ENCODE data around the gene CRIM1.

The CRIM1 gene

GRCh38 chr2:36486521-36487044 is 131.0 kb downstream of the CRIM1 start:
- DNase-seq: no peak

GRCh38 chr2:36487947-36488346 is 132.4 kb downstream of the CRIM1 start:
- no peak for DNase-seq

GRCh38 chr2:36489281-36489680 is 133.7 kb downstream of the CRIM1 start:
- DNase-seq: no peak

DNA sequence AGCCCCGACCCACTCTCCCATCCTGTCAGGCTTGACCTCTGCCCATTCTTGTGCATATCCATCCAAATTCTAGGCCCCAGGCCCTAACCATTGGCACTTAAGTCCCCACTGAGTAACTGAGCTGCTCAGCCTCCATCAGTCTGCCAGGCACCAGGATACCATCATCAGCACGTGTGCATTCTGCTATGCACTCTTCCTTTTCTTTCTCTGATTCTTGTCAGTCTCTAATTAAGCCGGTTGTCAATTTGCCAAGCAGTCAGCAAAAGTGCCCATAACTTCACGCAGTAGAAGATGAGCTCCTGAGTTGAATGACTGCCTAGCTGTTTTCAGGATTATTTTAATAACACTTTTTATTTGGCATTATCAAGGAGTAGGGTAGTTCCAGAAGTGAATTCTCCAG is 135.2 kb downstream of the CRIM1 start:
- DNase-seq: peak in 1 of 2 experiments; percentile 12

- DNase-seq: no peak
Observed at GRCh38 chr2:36492216-36492945, 136.8 kb downstream of the CRIM1 start.

DNA sequence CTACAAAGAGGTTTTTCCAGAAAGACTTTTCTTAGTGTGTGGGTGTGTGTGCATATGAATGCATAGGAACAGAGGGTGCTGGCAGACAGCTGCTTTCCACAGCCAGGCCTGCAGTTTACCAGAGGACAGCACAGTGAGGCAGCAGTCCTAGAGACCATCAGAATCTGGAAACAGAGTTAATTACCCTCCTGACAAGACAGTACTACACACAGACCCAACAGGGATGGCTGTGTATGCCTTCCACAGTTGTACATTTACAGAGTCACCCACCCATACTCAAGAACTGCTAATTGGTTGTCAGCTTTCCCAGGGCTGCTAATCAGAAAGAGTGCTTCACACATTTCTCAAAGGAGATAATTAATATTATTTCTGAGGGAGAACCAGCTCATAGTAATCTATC is 137.7 kb downstream of the CRIM1 start:
- no peak for DNase-seq

DNA sequence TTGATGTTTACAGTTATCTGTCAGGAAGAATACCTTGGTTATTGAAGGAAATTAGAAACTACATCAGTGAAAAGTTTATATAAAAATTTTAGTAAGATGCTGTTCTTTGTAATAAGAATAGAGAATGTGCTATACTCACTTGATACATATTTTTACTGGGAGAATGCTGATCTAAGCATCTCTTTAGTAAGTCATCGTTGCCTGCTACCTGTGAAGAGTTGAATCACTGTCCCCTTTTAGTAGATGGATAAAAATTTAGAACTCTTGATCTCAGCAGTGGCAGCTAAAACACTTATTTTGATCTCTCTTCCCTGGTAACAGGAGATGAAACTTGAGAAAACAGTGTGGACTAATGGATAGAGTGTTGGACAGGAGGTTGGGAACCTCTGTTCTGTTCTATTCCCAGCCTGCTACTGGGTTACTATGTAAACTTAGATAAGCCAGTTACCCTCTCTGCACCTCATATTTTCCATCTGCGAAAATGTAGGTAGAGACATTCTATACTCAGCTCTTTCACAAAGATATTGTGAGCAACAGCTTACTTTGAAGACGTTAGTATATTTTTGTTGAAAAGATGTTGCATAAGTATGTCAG is 142.1 kb downstream of the CRIM1 start:
- DNase-seq: no peak

DNA sequence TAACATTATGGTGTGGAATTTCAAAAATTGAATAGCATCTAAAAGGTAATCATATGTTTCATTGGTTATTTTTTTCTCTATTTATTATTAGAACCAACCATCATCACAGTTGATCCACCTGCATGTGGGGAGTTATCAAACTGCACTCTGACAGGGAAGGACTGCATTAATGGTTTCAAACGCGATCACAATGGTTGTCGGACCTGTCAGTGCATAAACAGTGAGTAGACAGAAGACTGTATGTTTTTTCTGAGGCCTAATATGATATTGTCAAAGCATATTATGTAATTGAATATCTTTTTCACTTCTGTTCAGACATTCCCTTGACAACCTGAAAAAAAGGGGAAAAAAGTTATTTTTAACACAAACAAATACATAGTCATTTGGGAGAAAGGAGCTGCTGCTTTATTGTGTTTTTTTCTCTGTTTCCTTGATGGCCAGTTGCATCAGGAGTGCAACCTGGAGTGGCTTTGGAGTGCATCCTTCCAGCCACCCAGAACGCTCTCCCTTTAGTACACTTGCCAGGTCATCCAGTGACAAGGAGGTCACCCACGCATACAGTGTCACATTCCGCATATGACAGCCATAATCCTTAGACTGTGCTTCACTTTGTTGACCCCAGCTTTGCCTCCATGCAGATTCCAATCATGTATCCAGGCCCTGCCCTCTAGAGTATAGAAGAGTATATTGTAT is 143.7 kb downstream of the CRIM1 start:
- no peak for DNase-seq

DNA sequence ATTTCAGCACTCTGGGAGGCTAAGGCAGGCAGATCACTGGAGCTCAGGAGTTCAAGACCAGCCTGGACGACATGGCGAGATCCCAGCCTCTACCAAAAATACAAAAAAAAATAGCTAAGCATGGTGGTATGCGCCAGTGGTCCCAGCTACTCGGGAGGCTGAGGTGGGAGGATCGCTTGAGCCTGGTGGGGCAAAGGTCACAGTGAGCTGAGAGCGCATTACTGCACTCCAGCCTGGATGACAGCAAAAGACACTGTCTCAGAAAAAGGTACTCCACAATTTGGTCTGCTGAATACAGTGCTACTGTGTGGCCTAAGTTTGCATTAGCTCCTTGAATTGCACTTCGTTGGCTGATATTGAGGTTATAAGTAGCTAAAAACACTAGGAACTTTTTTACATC is 144.5 kb downstream of the CRIM1 start:
- no peak for DNase-seq

DNA sequence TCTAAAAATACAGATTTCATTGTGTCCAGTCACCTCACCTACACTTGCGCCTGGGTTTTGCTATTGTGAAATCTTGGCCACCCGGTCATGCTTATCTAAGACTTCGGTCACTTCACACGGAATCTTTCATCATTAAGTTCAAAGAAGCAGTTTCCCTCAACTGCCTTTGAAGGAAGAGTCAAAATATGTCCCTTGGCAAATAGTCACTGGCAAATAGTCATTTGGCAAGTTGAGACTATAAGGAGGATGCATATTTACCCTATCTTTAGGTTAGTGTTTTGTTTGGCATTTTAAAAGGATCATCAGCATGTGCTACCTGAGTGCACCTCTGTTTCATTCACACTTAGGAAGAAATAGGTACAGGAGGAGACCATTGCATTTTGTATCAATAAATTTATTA is 146.5 kb downstream of the CRIM1 start:
- no peak for DNase-seq

- peak; percentile 9 to 73 for DNase-seq
Observed at GRCh38 chr2:36507408-36507812, 151.8 kb downstream of the CRIM1 start.

DNA sequence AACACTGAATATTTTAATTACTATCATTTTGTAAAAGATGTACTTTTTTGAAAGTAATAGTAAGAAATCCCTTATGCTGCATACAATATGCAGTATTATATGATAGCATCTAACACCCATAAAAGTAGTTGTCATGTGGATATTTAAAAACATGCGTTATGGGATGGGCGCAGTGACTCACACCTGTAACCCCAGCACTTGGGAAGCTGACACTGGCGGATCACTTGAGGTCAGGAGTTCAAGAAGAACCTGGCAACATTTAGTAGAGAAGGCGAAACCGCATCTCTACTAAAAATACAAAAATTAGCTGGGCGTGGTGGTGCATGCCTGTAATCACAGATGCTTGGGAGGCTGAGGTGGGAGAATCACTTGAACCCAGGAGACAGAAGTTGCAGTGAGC is 153.5 kb downstream of the CRIM1 start:
- DNase-seq: no peak

GRCh38 chr2:36511858-36512603 is 156.5 kb downstream of the CRIM1 start:
- no peak for DNase-seq

DNA sequence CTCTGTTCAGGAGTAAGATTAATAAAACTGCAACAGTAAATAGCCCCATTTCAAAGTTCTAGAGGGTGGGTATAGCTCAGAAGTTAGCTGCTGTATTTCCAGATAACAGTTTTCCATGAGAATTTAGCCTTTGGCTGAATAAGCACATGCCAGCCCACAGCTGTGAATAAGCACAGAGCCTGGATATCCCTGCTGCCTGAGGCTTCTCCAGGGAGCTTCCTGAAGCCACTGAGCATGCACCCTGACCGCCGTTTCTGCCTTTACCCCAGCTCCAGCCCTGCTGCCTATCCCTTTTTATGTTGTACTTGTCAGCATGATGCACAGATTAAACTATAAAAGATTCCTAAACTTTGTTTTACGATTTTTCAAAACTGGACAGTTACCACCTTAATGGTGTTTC is 157.1 kb downstream of the CRIM1 start:
- no peak for DNase-seq

- no peak for DNase-seq
Observed at GRCh38 chr2:36513661-36514060, 158.1 kb downstream of the CRIM1 start.

- no peak for DNase-seq
Observed at GRCh38 chr2:36515538-36515937, 160.0 kb downstream of the CRIM1 start.

- DNase-seq: no peak
Observed at GRCh38 chr2:36516136-36516870, 160.7 kb downstream of the CRIM1 start.

- no peak for DNase-seq
Observed at GRCh38 chr2:36520431-36520830, 164.9 kb downstream of the CRIM1 start.

DNA sequence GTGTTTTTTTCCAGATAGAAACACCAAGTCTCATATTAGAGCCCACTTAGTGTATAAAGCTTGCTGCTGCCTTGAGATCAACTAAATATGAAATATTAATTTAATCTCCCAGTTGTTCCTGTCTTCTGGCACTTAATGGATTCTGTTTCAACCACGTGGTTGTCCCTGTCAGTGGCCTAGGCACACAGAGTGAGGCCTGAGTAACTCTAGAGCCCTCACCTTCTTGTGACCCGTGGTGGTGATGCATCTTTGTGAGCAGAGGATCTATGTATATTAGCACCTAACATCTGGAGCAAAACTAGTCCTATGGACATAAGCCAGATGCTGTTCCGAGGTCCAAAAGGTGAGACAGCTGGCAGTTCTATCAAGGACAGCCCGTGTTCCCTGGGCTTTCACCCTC is 167.6 kb downstream of the CRIM1 start:
- DNase-seq: no peak

DNA sequence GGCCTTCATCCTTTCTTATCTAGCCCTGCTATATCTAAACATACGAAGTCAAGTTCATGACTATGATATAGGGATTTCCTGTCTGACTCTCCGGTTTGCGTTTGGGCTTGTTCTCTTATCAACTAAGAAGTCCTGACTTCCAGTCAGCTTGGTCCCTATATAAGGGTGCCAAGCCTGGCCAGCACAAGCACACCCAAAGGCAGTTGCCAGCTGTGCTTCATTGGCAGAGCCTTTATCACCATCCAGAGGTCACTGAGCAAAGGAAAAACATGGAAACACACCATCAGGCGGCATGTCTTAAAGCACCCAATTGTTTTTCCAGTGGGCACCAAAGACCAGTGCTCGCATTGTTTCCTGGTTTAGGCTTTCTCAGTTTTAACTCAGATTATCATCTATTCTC is 169.7 kb downstream of the CRIM1 start:
- no peak for DNase-seq

DNA sequence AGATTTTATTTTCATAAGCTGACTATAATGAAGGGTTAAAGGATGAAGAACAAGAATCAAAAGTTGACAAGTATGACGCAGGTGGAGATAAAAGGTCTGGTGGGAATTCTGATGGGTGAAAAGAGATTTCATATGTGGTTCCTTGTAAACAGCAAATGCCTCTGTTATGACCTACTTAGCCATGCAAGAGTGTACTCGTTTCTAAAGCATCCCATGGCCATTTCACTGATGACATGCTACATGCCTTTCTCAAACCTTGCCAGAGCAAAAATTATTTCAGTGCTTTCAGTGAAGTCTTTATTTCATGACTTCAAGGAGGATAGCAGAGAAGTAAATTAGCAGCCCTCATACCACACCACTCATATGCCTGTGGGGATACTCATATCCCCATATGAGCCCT is 170.6 kb downstream of the CRIM1 start:
- DNase-seq: no peak

DNA sequence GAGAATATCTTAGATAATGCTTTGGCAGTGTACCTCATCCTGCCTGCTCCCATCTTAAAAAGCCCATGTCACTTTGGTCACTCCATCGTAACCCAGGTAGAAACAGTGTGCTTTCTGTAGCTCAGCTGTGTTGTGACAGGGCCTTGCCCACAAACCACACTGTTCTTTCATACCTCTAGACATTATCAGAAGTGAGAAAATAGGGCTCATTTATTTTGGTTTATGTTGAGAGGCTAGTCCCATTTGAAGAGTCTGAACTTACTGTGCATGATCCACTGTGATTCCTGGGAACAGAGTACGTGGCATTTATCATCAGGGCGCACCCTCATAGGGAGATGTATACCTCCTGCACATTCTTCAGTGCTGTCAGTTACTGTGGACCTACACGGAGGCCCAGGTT is 172.7 kb downstream of the CRIM1 start:
- DNase-seq: no peak
